ENCODE results near the gene SEC23IP. TPM values are rescaled to one million over a fixed set of nuclear protein-coding genes. Genes with fewer than 3 reads are reported as not detected.

SEC23IP gene
- total and polyA plus RNA-seq, 2 donors (not counting 3 experiments of a cell fraction or from before 2014, with no cell fraction given): 30.9 to 83.1 TPM

DNA sequence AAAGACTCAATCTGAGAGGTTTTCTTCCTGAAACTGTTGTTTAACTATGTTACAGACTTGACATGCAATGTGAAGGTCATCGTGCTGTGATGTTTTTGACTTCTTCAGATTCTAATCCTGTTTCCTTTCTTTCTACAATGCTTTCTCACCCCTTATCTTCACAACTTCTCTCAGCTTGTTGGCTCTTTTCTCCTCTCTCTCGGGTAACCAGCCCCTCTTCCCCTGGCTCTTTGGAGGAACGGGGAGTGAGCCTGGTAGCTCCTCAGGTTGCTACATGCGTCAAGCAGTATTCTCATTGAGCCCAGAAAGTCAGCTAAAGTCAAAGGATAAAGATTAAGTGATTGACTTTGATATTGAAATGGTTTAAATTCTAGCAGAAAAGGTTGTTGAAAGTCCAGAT, 40.1 kb downstream of the SEC23IP start:
- H3K9me1 ChIP-seq (replicated peaks; ENCODE audit: control insufficient read depth, extremely low read depth, insufficient read depth, low read length): no peaks in the 10 kb centered on the region
- no peak overlapping the region for H3K9ac ChIP-seq (replicated peaks; ENCODE audit: extremely low read depth, insufficient read depth, low read length)
- H2AFZ ChIP-seq (ENCODE audit: low read depth, low read length): no peak overlapping the region
- H3K27ac ChIP-seq (ENCODE audit: insufficient read depth, low read depth, low read length): no peak overlapping the region
- H3K27me3 ChIP-seq (ENCODE audit: control insufficient read depth in 2 of 2, insufficient read depth in 2 of 2, low read length in 2 of 2): no peaks in the 10 kb centered on the region
- no peaks in the 10 kb centered on the region for H3K4me1 ChIP-seq (ENCODE audit: control insufficient read depth, extremely low read depth, insufficient read depth, low read length)
- intact Hi-C loops (cut with micrococcal nuclease) (loop anchor here (5.0 to 10.0 kb wide), 2 partner anchors 290 to 922 kb away; partner anchors contain the start of gene WDR11), dilution Hi-C loops (cut with MboI; ENCODE audit: extremely low pct_ligation_motif_present, low sequenced_read_pairs) (no loop called here)
- no peak overlapping the region for H3K4me3 ChIP-seq (replicated peaks in 1 of 3; ENCODE audit: insufficient read depth in 1 of 3, low read depth in 1 of 3, low read length in 3 of 3)
- TF ChIP-seq POLR2A (IDR thresholded peaks at IDR 0.05; ENCODE audit: low read depth, low read length) (no peak), EZH2 (IDR thresholded peaks at IDR 0.05; ENCODE audit: borderline replicate concordance, low read depth, low read length, severe bottlenecking) (no peak), JUN (IDR thresholded peaks at IDR 0.05; ENCODE audit: borderline replicate concordance, insufficient read depth, insufficient read length, low read depth) (no peak), GATA2 (IDR thresholded peaks at IDR 0.05; ENCODE audit: insufficient read depth, insufficient read length, low read depth, low read length) (no peak), MYC (IDR thresholded peaks at IDR 0.05; ENCODE audit: low read depth, low read length) (no peak), FOS (IDR thresholded peaks at IDR 0.05; ENCODE audit: borderline replicate concordance, insufficient read depth, low read length) (no peak), POLR2AphosphoS5 (IDR thresholded peaks at IDR 0.05; ENCODE audit: insufficient read depth, low read depth, low read length) (no peak)
- TF ChIP-seq, protein P1, sequence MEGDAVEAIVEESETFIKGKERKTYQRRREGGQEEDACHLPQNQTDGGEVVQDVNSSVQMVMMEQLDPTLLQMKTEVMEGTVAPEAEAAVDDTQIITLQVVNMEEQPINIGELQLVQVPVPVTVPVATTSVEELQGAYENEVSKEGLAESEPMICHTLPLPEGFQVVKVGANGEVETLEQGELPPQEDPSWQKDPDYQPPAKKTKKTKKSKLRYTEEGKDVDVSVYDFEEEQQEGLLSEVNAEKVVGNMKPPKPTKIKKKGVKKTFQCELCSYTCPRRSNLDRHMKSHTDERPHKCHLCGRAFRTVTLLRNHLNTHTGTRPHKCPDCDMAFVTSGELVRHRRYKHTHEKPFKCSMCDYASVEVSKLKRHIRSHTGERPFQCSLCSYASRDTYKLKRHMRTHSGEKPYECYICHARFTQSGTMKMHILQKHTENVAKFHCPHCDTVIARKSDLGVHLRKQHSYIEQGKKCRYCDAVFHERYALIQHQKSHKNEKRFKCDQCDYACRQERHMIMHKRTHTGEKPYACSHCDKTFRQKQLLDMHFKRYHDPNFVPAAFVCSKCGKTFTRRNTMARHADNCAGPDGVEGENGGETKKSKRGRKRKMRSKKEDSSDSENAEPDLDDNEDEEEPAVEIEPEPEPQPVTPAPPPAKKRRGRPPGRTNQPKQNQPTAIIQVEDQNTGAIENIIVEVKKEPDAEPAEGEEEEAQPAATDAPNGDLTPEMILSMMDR (IDR thresholded peaks at IDR 0.05; ENCODE audit: extremely low read depth in 1 of 2, insufficient read depth in 1 of 2, low read depth in 1 of 2, low read length in 2 of 2): no peak
- TF ChIP-seq, protein P2, sequence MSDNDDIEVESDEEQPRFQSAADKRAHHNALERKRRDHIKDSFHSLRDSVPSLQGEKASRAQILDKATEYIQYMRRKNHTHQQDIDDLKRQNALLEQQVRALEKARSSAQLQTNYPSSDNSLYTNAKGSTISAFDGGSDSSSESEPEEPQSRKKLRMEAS (IDR thresholded peaks at IDR 0.05; ENCODE audit: insufficient read depth, insufficient read length): no peak
- no peaks in the 10 kb centered on the region for H3K9me3 ChIP-seq (replicated peaks; ENCODE audit: control insufficient read depth, insufficient read depth, low read length)
- H3K4me2 ChIP-seq (ENCODE audit: insufficient read depth, low read length): no peak overlapping the region
- H4K20me1 ChIP-seq (replicated peaks; ENCODE audit: control insufficient read depth, extremely low read depth, insufficient read depth, low read length): no peaks in the 10 kb centered on the region
- CTCF ChIA-PET: interaction anchor here (0.7 to 1.6 kb wide), 4 partner anchors 14 to 414 kb away, joined by 3 to 4 read pairs (median 3); partner anchors contain the start of gene MCMBP
- peaks cover 8 to 29% of the 10 kb centered on the region in 2 experiments for H3K36me3 ChIP-seq (ENCODE audit: control insufficient read depth in 2 of 2, extremely low read depth in 1 of 2, insufficient read depth in 2 of 2, low read length in 2 of 2)
- FAIRE-seq (no peak), DNase-seq (ENCODE audit: low read depth, low spot score) (no peak)
- no peaks in the 10 kb centered on the region for H3K79me2 ChIP-seq (ENCODE audit: control insufficient read depth, insufficient read depth, low read length)
- POLR2A ChIA-PET: no interaction called here
- BruUV-seq (replicated peaks): no TSS peak

Measured in endothelial cell of umbilical vein (primary cell).